Ascending aorta (tissue), 2 donors: Measurements from ENCODE around the gene MUSK. TPM values are rescaled to one million over a fixed set of nuclear protein-coding genes. Genes with fewer than 3 reads are reported as not detected.
A peak's percentile ranks its signal among the peaks of the same experiment; 100 is the strongest.

Experiments
- DNase-seq, 2 donors: peaks; one replicate each; pipeline ENCODE4 v3.0.0-alpha.2; 2019; ENCODE audit warnings: low spot score in 2 of 2
- H3K27ac ChIP-seq, 2 donors: fragments of 200-600 bp; sonication (generic); one replicate each; pipeline ENCODE4 v1.5.1; 2016 to 2017; ENCODE audit warnings: mild to moderate bottlenecking in 1 of 2
- H3K27me3 ChIP-seq: fragments of 200-600 bp; sonication (generic); one replicate; pipeline ENCODE4 v1.5.1; 2017
- H3K36me3 ChIP-seq, 2 donors: fragments of 200-600 bp; sonication (generic); one replicate each; pipeline ENCODE4 v1.5.1; 2016
- H3K4me1 ChIP-seq, 2 donors: fragments of 200-600 bp; sonication (generic); one replicate each; pipeline ENCODE4 v1.5.1; 2016 to 2017; ENCODE audit warnings: mild to moderate bottlenecking in 1 of 2
- H3K4me3 ChIP-seq, 2 donors: fragments of 200-600 bp; sonication (generic); one replicate each; pipeline ENCODE4 v1.5.1; 2016 to 2017; ENCODE audit warnings: mild to moderate bottlenecking in 1 of 2
- H3K9me3 ChIP-seq, 2 donors: fragments of 200-600 bp; sonication (generic); one replicate each; pipeline ENCODE4 v1.5.1; 2016
- CTCF ChIP-seq, 3 experiments: fragments of 200-600 bp in 2 of 3; fragments of 450-650 bp in 1 of 3; sonication (generic) in 2 of 3; IDR thresholded peaks; one replicate each; pipeline ENCODE4 v1.5.1; 2016 to 2019; ENCODE audit warnings: antibody characterized with exemption in 3 of 3, mild to moderate bottlenecking in 1 of 3, moderate library complexity in 1 of 3
- intact Hi-C: fragments of 100-400 bp; cut with DNase I; formaldehyde crosslinking; loops from one replicate; pipeline ENCODE4 v1.15.1; 2023
- total RNA-seq: library from RNA; depleted of rRNA; stranded (reverse); fragments of >200 nt; gene quantifications from one replicate; pipeline ENCODE4 v1.1.0, GENCODE V29; 2016

MUSK gene
- total RNA-seq: not detected

- TF ChIP-seq CTCF (IDR thresholded peaks at IDR 0.05): no peak
- Histone ChIP-seq H3K9me3 (no peaks in the 10 kb centered on the region), H3K4me3 (no peak within 1 kb of the TSS), H3K36me3 (no peaks in the 10 kb centered on the region), H3K27me3 (no peaks in the 10 kb centered on the region), H3K27ac (no peak within 1 kb of the TSS), H3K4me1 (peaks cover 0 to 4% of the 10 kb centered on the region in 2 donors)
- no peak for DNase-seq
- intact Hi-C loops: no loop called here
These were observed at the start of gene MUSK for GRCh38 chr9:110668570-110669167. TSS of gene MUSK (plus strand) at chr9:110668791. CDS start at chr9:110668905, 114 bp downstream.

DNA sequence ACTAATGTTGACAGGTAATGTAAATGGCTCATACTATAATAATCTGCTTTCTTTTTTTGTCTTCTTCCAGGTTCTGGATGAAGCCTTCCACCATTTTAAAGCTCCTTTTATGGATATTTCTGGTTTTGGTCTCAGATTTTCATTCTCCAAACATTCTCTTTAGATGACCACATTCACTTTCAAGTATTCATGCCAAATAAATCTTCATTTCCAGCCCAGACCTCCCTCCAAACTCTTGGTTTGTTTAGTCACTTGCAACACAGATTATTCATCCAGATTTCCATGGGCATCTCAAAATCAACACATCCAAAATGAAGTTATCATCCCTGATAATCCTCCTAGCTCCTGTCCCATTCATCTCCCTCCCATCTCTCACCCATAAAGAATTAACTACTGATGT is 48.8 kb upstream of the MUSK start:
- H3K4me1 ChIP-seq: no peaks in the 10 kb centered on the region
- H3K27me3 ChIP-seq: no peaks in the 10 kb centered on the region
- no peaks in the 10 kb centered on the region for H3K9me3 ChIP-seq
- no peak overlapping the region for H3K27ac ChIP-seq
- H3K4me3 ChIP-seq: no peak overlapping the region
- DNase-seq: no peak
- no peaks in the 10 kb centered on the region for H3K36me3 ChIP-seq
- intact Hi-C loops: loop anchor here (5.0 kb wide), 3 partner anchors 43 to 193 kb away; partner anchors contain the start of gene SVEP1
- no peak for TF ChIP-seq CTCF (IDR thresholded peaks at IDR 0.05)

GRCh38 chr9:110620726-110621125 is 47.9 kb upstream of the MUSK start:
- no peak for TF ChIP-seq CTCF (IDR thresholded peaks at IDR 0.05)
- no peak overlapping the region for H3K27ac ChIP-seq
- no peaks in the 10 kb centered on the region for H3K27me3 ChIP-seq
- no peaks in the 10 kb centered on the region for H3K36me3 ChIP-seq
- H3K4me3 ChIP-seq: no peak overlapping the region
- no peak for DNase-seq
- intact Hi-C loops: loop anchor here (5.0 kb wide), 3 partner anchors 43 to 193 kb away; partner anchors contain the start of gene SVEP1
- no peaks in the 10 kb centered on the region for H3K4me1 ChIP-seq
- H3K9me3 ChIP-seq: no peaks in the 10 kb centered on the region

GRCh38 chr9:110622368-110622767 is 46.2 kb upstream of the MUSK start:
- no peaks in the 10 kb centered on the region for H3K4me1 ChIP-seq
- intact Hi-C loops: loop anchor here (2.0 to 5.0 kb wide), 5 partner anchors 45 to 440 kb away; partner anchors contain the start of gene SVEP1
- no peaks in the 10 kb centered on the region for H3K27me3 ChIP-seq
- TF ChIP-seq CTCF (IDR thresholded peaks at IDR 0.05): no peak
- H3K9me3 ChIP-seq: no peaks in the 10 kb centered on the region
- no peak overlapping the region for H3K27ac ChIP-seq
- H3K36me3 ChIP-seq: no peaks in the 10 kb centered on the region
- no peak for DNase-seq
- H3K4me3 ChIP-seq: no peak overlapping the region

DNA sequence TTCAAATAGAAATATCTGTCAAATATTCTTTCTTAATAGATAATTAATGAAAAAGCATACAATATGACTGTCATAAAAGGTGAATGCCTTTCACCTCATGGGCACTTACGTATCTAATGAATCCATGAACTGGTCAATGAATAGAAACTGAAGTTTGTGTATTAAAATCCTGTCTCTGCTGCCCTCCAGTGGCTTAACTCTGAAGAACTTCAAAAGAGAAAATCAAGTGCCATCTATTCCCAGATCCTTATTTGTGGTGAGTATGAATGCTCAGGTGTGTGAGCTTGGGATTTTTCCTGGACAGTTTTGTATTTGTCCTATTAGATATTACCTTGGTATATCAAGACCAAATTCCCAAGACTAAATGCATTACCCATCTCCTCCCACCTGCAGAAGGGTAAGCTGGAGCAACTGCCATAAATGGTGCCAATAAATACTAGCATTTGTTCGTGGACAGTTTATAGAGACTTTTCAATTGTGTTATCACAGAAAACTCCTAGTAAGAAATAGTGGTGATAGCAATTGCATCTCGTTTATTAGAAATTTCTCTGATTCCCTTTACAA is 45.0 kb upstream of the MUSK start:
- TF ChIP-seq CTCF (IDR thresholded peaks at IDR 0.05): peak in 2 of 3 experiments; percentile 72 to 73
- intact Hi-C loops: loop anchor here (2.0 to 5.0 kb wide), 5 partner anchors 46 to 441 kb away; partner anchors contain the start of gene SVEP1

More for the DNA sequence above, 45.0 kb upstream of the MUSK start:
- Histone ChIP-seq H3K9me3 (no peaks in the 10 kb centered on the region), H3K27ac (no peak overlapping the region), H3K4me3 (no peak overlapping the region), H3K4me1 (no peaks in the 10 kb centered on the region), H3K27me3 (no peaks in the 10 kb centered on the region), H3K36me3 (no peaks in the 10 kb centered on the region)
- DNase-seq: no peak
